Gastrocnemius medialis (tissue), 4 donors: Measurements from ENCODE around the gene TBL1X.

Source experiments
- CTCF ChIP-seq, 5 experiments: fragments of 450-650 bp in 3 of 5; fragments of 200-600 bp in 2 of 5; sonication (generic) in 2 of 5; IDR thresholded peaks in 4 of 5; conservative IDR thresholded peaks in 1 of 5; 1 replicate in 4 of 5; 2 replicates in 1 of 5; pipeline ENCODE4 v1.5.1; 2016 to 2019; ENCODE audit warnings: antibody characterized with exemption in 5 of 5, mild to moderate bottlenecking in 3 of 5, moderate library complexity in 3 of 5
- POLR2A ChIP-seq, 2 donors: fragments of 450-650 bp; IDR thresholded peaks; one replicate each; pipeline ENCODE4 v1.6.1; 2017; ENCODE audit warnings: antibody characterized with exemption in 2 of 2, mild to moderate bottlenecking in 2 of 2, moderate library complexity in 2 of 2

- no peak for TF ChIP-seq POLR2A (IDR thresholded peaks at IDR 0.05)
- TF ChIP-seq CTCF (IDR thresholded peaks at IDR 0.05 in 4 of 5, conservative IDR thresholded peaks at IDR 0.05 in 1 of 5) = no peak
These were observed 242.6 kb downstream of the TBL1X start for GRCh38 chrX:9707306-9708033.
